ENCODE measurements around the gene EPHB4.

The EPHB4 gene

DNA sequence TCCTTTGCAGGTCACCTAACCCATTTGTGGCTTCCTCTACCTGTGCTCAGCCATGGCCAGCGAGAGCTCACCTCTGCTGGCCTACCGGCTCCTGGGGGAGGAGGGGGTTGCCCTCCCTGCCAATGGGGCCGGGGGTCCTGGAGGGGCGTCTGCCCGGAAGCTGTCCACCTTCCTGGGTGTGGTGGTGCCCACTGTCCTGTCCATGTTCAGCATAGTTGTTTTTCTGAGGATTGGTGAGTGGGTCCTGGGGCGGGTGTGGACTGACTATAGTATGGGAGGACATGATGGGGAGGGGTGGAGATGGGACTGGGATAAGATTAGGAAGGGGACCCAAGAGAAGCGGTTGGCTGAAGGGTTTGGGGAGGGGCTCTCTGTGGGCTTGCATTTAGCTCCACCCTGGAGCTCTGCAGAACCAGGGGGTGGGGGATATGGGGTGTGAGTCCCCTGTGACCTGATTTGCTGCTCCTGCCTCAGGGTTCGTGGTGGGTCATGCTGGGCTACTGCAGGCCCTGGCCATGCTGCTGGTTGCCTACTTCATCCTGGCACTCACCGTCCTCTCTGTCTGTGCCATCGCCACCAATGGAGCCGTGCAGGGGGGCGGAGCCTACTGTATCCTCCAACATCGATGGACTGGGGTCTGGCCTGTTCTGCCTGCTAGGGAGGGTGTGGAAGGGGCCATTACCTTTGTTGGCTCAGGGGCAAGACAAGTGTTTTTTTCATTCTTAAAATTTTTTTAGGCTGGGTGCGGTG, 27.0 kb upstream of the EPHB4 start:
- DNase-seq: no peak

DNA sequence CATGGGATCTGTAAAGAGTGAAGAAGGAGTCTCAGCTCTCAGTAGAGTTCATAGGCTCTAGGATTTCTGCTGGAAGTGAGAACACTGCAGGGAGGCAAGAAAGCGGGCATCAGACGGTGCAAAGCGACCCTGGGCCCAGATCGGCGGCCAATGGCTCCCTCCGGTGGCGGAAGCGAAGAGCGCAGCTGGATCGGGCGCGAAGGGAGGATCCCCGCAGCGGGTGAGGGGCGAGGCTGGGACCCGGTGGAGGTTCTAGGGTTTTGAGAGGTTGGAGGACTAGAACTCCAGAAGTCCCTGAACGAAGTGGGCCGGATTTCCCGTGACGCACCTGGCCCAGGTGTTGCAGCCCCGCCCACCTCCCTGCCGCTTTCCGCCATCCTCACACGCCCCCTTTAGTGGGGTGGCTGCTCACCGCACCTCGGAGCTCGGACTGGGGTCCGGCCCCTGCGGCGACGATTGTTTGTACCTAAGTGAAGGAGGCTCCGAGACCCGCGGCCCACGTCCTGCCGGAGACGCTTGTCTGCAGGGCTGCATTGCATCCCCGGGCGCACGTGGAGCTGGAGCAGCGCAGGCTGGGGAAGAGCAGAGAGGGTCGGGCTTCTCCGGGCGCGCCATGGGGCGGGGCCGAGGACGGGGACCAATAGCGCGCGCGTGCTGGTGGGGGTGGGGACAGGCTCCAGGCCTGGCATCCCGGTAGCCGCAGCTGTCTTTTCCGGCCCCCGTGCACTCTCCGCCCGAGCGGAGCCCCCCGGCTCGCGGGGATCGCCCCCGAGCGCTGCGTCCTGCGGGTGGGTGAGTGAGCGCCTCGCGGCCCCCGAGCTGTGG, 24.9 kb upstream of the EPHB4 start, which contains the start of gene SLC12A9:
Gene SLC12A9 (plus strand): TSS at position 666 of the 825 bp plus-strand sequence. CDS start 1,485 bp downstream, outside the sequence.
- DNase-seq: peak; percentile 90

DNA sequence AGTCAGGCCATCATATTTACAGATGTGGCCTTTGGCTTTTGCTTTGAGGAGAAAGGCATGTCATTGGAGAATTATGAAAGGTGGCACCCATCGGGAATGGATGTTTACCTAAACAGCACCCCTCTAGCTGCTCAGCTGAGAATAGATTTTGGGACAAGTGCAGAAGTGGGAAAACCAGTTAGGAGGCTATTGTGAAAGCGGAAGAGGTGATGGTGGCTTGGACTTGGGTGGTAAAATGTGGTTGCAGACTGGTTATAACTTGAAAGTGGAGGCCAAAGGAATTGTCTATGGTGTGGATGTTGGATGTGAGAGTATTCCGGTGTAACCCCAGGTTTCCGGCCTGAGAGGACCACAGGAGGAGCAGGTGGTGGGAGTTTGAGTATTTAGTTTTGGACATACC, 20.0 kb upstream of the EPHB4 start:
- DNase-seq: no peak

DNA sequence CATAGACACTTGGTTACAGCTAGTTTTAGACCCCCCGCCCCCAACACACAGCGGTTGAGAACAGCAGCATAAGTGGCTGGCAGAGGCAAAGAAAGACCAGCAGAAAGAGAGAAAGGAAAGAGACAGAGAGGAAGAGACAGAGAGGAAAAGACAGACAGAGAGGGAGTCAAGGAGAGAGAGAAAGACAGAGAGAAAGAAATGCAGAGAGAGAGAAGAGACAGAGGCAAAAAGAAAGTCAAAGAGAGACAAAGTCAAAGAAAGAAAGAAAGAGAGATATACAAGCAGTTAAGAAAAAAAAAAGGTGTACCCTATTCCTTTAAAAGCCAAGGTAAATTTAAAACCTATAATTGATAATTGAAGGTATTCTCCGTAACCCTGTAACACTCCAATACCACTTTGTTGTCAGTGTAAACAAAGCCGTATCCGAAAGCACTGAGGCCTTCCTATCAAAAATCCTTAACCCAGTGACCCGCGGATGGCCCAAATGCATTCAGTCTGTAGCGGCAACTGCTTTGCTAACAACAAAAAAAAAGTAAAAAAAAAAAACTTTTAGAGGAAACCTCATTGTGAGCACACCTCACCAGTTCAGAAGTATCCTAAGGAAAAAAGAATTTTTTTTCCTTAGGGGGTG, 13.3 kb upstream of the EPHB4 start:
- no peak for DNase-seq

DNA sequence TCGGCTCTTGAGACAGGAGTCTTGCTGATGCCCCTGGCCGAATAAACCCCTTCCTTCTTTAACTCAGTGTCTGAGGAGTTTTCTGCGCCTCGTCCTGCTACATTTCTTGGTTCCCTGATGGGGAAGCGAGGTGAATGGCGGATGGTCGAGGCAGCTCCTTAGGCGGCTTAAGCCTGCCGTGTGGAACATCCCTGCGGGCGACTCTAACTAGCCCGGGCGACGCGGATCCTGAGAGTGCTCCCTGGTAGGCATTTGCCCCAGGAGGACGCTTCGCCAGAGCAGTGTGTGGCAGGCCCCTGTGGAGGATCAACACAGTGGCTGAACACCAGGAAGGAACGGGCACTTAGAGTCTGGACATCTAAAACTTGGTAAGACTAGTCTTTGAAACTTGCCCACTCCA, 12.0 kb upstream of the EPHB4 start:
- no peak for DNase-seq

DNA sequence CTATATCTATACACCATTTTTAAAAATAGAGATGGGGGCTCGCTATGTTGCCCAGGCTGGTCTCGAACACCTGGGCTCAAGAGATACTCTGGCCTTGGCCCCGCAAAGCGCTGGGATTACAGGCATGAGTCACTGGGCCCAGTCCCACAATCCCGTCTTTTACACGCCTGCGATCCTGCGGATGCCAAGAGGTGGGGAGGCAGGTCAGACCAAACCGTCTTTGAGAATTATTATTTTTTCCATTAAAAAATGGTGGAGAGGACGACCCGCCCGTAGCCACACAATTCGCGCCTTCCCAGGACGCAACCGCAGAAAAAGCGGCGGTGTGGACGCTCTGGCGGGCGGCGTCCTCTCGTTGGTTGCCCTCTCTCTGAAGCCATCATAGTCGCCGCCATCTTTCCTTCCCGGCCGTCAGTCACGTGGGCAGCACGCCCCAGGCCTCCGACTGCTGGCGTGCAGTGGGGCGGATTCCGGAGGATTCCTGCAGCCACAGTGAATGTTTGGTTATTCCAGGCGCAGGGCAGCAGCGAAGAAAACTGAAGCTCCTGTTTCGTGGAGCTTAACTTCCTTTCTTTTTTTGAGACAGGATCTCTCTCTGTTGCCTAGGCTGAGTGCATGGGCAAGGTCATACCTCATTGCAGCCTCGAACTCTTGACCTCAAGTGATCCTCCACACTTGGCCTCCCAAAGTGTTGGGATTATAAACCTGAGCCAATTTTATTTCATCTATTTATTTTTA, 9.9 kb upstream of the EPHB4 start:
- DNase-seq: peak; percentile 94

DNA sequence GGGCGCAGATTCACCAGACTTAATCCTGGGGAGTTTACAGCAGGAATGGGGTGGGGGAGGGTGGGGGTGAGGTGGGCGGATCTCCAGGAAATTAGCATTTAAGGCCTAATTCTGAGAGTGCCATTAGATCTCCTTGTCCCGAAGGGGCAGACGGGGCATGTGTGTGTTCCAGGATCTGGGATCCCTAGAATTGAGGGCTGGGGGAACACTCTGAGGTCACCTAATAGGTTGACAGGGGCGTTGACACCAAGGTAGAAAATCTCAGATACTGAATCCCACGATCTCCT, 9.4 kb upstream of the EPHB4 start:
- DNase-seq: no peak

DNA sequence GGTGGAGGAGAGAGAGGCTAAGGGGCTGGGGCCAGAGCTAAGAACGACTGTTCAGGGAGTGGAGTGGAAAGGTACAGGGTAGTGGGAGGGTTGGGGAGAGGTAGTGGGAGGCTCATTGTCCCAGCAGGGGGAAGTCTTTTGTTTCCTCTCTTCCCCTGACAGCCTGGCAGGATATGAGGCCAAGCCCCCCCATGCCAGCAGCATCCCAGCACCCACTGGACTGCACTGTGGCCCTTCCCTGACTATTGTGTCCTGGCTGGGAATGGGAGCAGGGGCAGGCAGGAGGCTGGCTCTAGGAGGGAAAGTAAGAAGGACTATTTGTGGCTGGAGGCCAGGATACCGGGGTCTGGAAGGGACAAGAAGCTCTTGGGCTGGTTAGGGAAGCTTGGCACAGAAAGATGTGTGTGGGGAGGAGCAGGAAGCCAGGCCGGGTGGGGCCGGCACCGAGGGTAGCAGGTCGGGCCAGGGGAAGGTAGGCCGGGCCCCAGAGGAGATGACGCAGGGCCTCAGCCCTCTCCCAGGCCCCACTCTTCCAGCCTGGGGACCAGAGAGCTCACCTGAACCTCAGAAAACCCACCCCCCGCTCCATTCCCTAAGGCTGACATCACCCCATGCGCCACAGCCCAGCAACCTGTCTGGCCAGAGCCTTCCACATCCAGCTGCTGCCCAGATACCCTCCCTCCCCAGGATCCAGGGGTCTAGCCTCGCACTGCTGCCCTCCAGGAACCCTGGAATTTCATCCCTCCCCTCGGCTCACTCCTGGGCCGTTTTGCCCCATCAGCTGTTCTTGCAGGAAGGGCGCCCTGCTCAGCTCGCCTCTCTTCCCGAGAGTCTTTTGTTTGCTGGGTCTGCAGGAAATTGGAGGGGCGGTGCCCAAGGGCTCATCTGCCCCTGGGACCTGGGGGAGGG, 8.8 kb upstream of the EPHB4 start:
- DNase-seq: peak; percentile 84

DNA sequence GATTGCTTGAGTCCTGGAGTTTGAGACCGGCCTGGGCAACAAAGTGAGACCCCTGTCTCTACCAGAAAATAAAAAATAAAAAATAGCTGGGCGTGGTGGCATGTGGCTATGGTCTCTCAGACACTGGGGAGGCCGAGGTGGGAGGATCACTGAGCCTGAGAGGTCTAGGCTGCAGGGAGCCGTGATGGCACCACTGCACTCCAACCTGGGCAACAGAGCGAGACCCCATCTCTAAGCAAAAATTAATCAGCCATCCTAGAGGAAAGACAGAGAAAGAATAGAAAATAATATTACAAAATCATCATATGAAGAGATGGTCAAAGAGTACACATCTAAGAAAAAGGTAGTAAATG, 4.9 kb upstream of the EPHB4 start:
- no peak for DNase-seq

DNA sequence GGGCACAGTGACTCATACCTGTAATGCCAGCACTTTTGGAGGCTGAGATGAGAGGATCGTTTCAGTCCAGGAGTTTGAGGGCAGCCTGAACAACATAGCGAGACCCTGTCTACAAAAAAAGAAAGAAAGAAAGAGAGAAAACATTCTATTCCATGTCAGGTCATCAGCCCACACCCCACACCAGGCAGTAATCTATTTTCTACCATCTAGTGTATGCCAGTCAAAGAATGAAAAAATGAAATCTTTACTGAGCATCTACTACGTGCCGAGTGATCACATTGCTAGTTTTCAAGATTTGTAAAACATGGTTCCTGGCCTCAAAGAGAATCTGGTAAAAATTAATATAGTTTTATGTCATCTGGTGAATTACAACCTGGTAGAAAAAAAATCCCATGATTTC, 3.1 kb upstream of the EPHB4 start:
- no peak for DNase-seq

DNA sequence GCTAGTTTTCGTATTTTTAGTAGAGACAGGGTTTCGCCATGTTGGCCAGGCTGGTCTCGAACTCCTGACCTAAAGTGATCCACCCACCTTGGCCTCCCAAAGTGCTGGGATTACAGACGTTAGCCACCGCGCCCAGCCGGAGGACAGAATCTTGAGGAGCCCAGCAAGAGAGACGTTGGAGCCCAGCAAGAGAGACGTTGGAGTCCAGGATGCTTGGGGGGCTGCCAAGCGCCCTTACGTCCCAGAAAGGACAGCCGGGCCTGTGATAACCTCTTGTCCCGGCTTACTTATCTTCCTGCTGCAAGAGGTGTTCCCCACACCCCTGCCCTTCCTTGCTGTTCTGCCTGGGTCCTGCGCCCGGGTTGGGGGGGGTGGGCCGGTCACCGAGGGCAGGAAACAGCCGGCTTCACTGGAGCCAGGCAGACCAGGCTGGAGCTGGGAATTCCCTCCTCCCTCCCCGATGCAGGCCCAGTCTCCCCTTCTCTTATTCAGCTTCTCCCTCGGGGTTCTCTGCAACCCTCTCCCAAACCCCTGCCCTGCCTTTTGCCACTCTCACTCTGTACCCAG, 1.9 kb upstream of the EPHB4 start:
- DNase-seq: no peak

DNA sequence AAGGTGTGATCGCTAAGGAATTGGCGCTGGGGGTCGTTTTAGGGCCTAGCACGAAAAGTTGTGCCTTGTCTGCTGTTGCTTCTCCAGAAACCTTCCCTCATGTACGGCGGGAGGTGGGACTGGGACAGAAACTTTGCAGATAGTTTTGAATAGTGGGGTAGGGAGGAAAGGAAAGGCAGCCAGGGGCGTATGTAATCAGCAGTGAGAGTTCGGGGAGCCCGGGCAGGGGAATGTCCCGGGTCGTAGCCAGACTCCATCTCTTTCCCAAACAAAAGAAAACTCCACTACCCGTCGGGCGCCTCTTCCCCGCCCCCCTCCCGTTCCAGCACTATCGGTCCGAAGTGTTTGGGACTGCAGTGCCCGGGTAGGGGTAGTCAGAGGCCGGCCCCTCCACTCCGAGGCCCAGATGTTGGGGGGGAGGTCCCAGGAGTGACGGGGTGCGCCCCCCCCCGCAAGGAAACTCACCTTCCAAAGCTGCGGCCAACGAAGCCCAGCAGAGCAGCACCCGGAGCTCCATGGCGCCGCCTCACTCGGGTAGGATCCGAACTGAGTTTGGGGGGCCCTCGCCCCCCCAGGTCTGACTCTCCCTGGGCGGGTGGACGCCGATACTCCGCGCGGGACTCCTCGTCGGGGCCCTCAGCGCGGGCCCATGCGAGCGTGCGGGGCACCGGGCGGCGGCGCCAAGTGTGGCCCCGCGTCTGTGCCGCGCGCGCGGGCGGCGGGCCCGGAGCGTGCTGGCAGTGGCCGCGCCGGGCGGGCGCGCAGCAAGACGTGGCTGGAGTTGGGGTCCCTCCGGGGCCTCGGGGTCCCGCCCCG, 601 bp downstream of the EPHB4 start:
- DNase-seq: no peak

DNA sequence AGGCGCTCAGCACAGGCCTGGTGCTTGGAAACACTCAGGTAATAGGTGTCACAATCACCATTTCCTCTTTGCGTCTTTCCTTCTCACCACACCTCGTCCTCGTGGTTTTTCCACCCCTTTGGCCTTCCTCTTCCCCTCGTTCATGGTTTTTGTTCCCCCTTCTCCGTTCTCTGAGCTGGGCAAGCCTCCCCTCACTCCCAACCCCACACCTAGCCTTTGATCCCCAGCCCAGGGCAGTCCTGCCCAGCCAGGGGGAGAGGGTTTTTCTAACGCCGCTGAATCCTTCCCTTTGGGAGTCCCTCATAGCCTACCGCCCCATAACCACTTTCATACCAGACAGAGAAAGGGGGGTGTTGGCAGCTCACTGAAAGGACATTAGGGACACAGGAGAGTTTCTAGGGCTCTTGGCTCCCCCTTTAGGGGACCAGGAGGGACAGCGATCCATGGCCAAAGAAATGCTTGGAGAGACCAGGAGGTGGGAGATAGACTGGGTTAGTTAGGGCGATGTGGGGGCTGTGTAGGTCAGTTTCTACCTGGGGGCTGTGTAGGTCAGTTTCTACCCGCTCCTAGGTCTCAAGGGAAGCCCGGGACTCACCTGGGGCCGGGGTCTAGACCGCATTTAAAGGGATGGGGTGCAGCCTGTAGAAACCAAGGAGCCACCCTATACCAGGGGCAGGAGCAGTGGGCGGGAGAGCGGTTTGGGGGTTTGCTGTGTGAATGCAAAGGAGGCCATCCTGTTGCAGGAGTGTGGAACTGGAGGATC, 1.4 kb downstream of the EPHB4 start:
- DNase-seq: no peak

DNA sequence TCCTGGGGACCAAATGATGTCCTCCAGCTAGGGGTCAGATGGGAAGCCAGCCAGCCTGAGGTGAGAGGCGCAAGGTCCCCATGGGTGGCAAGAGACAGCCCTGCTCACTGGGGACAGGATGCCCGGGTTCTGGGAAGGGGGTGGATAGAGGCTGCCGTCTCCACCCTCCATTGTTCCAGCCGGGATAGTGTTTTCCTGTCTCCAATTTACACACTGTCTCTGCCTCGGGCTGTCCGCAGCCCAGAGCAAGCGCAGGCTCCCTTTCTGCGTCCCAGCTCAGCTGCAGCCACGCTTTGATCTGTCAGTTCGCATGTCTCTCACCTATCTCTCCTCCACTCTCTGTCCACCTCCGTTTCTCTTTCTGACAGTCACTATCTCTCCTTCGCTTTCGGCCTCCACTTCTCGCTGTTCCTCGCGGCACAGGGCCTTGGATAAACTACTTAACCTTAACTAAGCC, 2.1 kb downstream of the EPHB4 start:
- DNase-seq: no peak

DNA sequence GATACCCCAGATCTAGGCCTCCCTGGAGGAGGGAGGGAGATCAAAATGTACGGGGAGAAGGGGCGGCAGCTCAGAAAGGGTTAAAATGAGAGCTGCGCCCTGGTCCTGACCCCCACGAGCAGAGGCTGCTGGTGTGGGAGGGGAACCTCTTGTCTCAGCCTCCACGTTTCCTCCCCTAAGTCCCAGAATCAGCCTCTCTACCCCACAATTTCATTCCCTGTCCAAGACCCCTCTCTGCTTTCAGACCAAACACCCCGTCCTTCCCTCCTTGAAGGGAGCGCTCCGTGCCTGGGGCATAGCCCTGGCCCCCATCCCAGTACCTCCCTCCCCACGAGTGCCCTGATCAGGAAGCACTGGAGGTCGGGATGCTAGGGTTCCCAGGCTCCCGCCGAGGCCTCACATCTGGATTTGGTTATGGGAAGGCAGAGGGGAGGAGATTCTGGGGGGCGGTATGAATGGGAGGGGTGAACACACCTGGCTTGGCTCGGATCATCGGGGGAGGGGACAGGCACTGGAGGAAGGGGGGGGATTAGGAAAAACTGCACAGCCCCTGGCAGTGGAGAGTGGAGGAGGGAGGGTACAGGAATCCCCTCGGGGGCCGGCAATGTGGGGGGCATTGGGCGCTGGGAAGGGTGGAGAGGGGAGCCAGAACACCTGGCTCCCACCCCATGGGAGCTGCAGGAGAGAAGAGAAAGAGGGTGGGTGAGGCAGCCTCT, 2.7 kb downstream of the EPHB4 start:
- no peak for DNase-seq

DNA sequence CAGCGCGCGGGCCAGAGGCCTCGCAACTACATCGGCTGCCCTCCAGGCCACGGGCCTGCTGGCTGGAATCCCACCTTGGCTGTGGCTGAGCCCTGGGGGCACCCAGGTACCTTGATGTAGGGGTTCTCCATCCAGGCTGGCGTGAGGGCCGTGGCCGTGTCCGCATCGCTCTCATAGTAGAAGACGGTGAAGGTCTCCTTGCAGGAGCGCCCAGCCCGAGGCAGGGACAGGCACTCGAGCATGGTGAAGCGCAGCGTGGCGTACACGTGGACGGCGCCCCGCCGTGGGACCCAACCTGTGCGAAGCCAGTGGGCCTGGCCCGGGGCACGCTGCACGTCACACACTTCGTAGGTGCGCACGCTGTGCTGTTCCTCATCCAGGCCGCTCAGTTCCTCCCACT, 3.8 kb downstream of the EPHB4 start:
- DNase-seq: no peak

DNA sequence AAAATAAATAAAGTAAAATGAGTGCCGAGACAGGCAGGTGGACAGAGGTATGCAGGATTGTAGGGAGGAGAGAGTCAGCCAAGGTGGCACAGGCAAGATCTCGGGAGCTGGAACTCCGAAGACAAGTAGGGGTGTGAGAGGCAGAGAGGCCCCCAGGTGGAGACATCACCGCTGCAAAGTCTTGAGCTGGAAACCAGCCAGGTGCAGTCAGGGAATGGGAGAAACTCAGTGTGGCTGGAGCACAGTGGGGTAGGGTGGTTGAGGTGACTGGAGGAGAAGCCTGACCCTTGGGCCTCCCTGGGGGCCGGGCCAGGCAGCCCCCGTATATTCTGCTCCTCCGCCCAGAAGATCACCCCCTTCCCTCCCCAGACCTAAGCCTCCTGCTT, 4.2 kb downstream of the EPHB4 start:
- no peak for DNase-seq

DNA sequence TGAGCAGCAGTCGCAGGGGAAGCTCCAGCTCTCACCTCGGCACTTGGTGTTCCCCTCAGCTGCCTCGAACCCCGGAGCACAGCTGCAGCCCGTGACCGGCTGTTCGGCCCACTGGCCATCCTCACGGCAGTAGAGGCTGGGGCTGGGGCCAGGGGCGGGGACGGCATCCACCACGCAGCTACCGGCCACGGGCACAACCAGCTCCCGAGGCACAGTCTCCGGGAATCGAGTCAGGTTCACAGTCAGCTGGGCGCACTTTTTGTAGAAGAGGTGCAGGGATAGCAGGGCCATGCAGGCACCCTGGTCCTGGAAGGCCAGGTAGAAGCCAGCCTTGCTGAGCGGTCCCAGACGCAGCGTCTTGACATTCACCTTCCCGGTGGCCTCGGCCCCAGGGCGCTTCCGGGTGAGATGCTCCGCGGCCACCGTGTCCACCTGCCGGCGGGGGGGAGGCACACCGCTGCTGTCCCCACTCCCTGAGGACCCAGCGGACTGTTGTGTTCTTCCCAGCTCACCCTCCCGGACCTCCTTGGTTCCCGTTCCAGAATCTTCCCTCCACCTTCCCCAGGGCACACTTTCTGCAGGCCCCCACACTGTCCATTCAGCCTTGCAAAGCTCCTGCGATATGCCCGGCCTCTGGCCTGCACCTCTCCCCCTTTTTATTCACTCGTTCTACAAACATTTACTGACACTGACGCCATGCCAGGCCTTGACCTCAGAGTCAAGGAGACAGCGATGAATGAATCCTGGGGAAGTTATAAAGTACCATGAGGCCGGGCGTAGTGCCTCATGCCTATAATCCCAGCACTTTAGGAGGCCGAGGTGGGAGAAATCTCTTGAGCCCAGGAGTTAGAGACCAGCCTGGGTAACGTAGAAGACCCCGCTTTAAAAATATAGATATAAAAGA, 4.8 kb downstream of the EPHB4 start:
- DNase-seq: no peak
